Left ventricle myocardium inferior (tissue), 1 donor: ENCODE measurements around the gene CELF6. TPM values are rescaled to one million over a fixed set of nuclear protein-coding genes. Genes with fewer than 3 reads are reported as not detected.
A peak's percentile ranks its signal among the peaks of the same experiment; 100 is the strongest.
"Not testable (repeated sequence)": the region's sequence is repeated elsewhere in the genome, so short reads cannot be mapped to it uniquely, and the experiment has no call there.

Source experiments
- DNase-seq: peaks from one replicate; pipeline ENCODE4 v3.0.0-alpha.2; 2020
- H3K27ac ChIP-seq: fragments of 200-600 bp; replicated peaks from 2 replicates; pipeline ENCODE4 v1.8.0; 2021
- H3K27me3 ChIP-seq: fragments of 200-600 bp; 2 replicates; pipeline ENCODE4 v1.8.0; 2021; ENCODE audit warnings: low read depth
- H3K36me3 ChIP-seq: fragments of 200-600 bp; 2 replicates; pipeline ENCODE4 v1.8.0; 2021
- H3K4me1 ChIP-seq: fragments of 200-600 bp; 2 replicates; pipeline ENCODE4 v1.8.0; 2021
- H3K4me3 ChIP-seq: fragments of 200-600 bp; 2 replicates; pipeline ENCODE4 v1.8.0; 2021; ENCODE audit warnings: mild to moderate bottlenecking, moderate library complexity
- H3K9me3 ChIP-seq: fragments of 200-600 bp; replicated peaks from 2 replicates; pipeline ENCODE4 v1.8.0; 2021
- CTCF ChIP-seq: fragments of 200-600 bp; IDR thresholded peaks from 2 replicates; pipeline ENCODE4 v1.8.0; 2021; ENCODE audit warnings: antibody characterized with exemption, mild to moderate bottlenecking, borderline replicate concordance
- intact Hi-C: fragments of 100-400 bp; cut with micrococcal nuclease; formaldehyde crosslinking; loops from one replicate; pipeline ENCODE4 v1.11.0; 2022
- total RNA-seq: library from RNA; stranded (reverse); fragmentation: NEBNext Ultra II Directional; extraction: Animal tissue kit (Norgen Biotek cat#: 25700); gene quantifications from one replicate; pipeline ENCODE4 v1.2.1, GENCODE V29; 2021
- donor health status: DM: no; HTN: yes; CAD: no; lungs with severe emphysema.

CELF6 gene
- total RNA-seq, 1 donor from 2014 or later = 1.5 TPM

- DNase-seq = no peak
- Histone ChIP-seq H3K9me3 (no peaks in the 10 kb centered on the region), H3K4me3 (no peak overlapping the region), H3K27me3 (no peaks in the 10 kb centered on the region), H3K27ac (no peak overlapping the region), H3K4me1 (no peaks in the 10 kb centered on the region), H3K36me3 (no peaks in the 10 kb centered on the region)
- intact Hi-C loops = no loop called here
- TF ChIP-seq CTCF = no peak
Measured at GRCh38 chr15:72281713-72282112, 38.2 kb downstream of the CELF6 start.

GRCh38 chr15:72280751-72281150, 39.2 kb downstream of the CELF6 start:
- no peak overlapping the region for H3K4me3 ChIP-seq
- DNase-seq = no peak
- no peak overlapping the region for H3K27ac ChIP-seq
- H3K36me3 ChIP-seq = no peaks in the 10 kb centered on the region
- no peaks in the 10 kb centered on the region for H3K4me1 ChIP-seq
- no peak for TF ChIP-seq CTCF
- no peaks in the 10 kb centered on the region for H3K27me3 ChIP-seq
- H3K9me3 ChIP-seq = no peaks in the 10 kb centered on the region
- intact Hi-C loops = no loop called here

GRCh38 chr15:72278737-72279136, 41.2 kb downstream of the CELF6 start:
- DNase-seq = no peak
- H3K4me3 ChIP-seq = no peak overlapping the region
- H3K4me1 ChIP-seq = no peaks in the 10 kb centered on the region
- no peaks in the 10 kb centered on the region for H3K9me3 ChIP-seq
- no peaks in the 10 kb centered on the region for H3K27me3 ChIP-seq
- intact Hi-C loops = no loop called here
- no peaks in the 10 kb centered on the region for H3K36me3 ChIP-seq
- no peak overlapping the region for H3K27ac ChIP-seq
- no peak for TF ChIP-seq CTCF

- intact Hi-C loops = no loop called here
- Histone ChIP-seq H3K9me3 (no peaks in the 10 kb centered on the region), H3K4me1 (peaks cover 18% of the 10 kb centered on the region), H3K27me3 (no peaks in the 10 kb centered on the region), H3K4me3 (no peak overlapping the region), H3K36me3 (no peaks in the 10 kb centered on the region), H3K27ac (no peak overlapping the region)
- no peak for DNase-seq
- no peak for TF ChIP-seq CTCF
Measured at GRCh38 chr15:72276326-72276700, 43.6 kb downstream of the CELF6 start.

- H3K9me3 ChIP-seq, DNase-seq, H3K4me3 ChIP-seq, H3K27me3 ChIP-seq, H3K27ac ChIP-seq, H3K36me3 ChIP-seq, intact Hi-C loops: not testable (repeated sequence)
- peaks cover 23% of the 10 kb centered on the region for H3K4me1 ChIP-seq
Measured at GRCh38 chr15:72275635-72276325, 44.2 kb downstream of the CELF6 start.

GRCh38 chr15:72272997-72273352, 47.0 kb downstream of the CELF6 start:
- Histone ChIP-seq H3K27me3 (no peaks in the 10 kb centered on the region), H3K4me3 (peak overlapping the region; percentile 94), H3K4me1 (peaks cover 36% of the 10 kb centered on the region), H3K27ac (peak overlapping the region; percentile 94), H3K36me3 (peaks cover 6% of the 10 kb centered on the region), H3K9me3 (no peaks in the 10 kb centered on the region)
- peak; percentile 2 for TF ChIP-seq CTCF
- DNase-seq = no peak
- intact Hi-C loops = no loop called here
